Endodermal cell (in vitro differentiated cells): Measurements from ENCODE around the gene PUS10. TPM values are rescaled to one million over a fixed set of nuclear protein-coding genes. Genes with fewer than 3 reads are reported as not detected.
"Not testable (repeated sequence)": the region's sequence is repeated elsewhere in the genome, so short reads cannot be mapped to it uniquely, and the experiment has no call there.

ENCODE experiments used
- DNase-seq: peaks from one replicate; pipeline ENCODE4 v3.0.0-alpha.2; 2017
- H3K27ac ChIP-seq: 2 replicates; pipeline ENCODE4 v1.5.1; 2013; ENCODE audit warnings: mild to moderate bottlenecking, low read depth, low read length, moderate library complexity
- H3K27me3 ChIP-seq: 2 replicates; pipeline ENCODE4 v1.6.1; 2013; ENCODE audit warnings: mild to moderate bottlenecking, low read length, moderate library complexity; ENCODE audit not compliant: insufficient read depth, control insufficient read depth, poor library complexity, severe bottlenecking
- H3K36me3 ChIP-seq: 2 replicates; pipeline ENCODE4 v1.7.0; 2013; ENCODE audit warnings: mild to moderate bottlenecking, low read length, moderate library complexity; ENCODE audit not compliant: control insufficient read depth, insufficient read depth
- H3K4me1 ChIP-seq: one replicate; pipeline ENCODE4 v1.7.0; 2013; ENCODE audit warnings: low read length; ENCODE audit not compliant: control insufficient read depth, insufficient read depth
- H3K4me3 ChIP-seq: 2 replicates; pipeline ENCODE4 v1.5.1; 2013; ENCODE audit warnings: mild to moderate bottlenecking, low read length, moderate library complexity
- H3K9ac ChIP-seq: 2 replicates; pipeline ENCODE4 v1.6.1; 2013; ENCODE audit warnings: mild to moderate bottlenecking, low read length, moderate library complexity; ENCODE audit not compliant: poor library complexity, severe bottlenecking; ENCODE audit errors: extremely low read depth
- H3K9me3 ChIP-seq: 2 replicates; pipeline ENCODE4 v1.6.1; 2013; ENCODE audit warnings: mild to moderate bottlenecking, low read length, moderate library complexity; ENCODE audit not compliant: control insufficient read depth
- H3K27ac Mint-ChIP-seq: 2 replicates; pipeline ENCODE4 v1.8.0; 2020; ENCODE audit warnings: mixed read lengths
- H3K27me3 Mint-ChIP-seq: 2 replicates; pipeline ENCODE4 v1.8.0; 2021; ENCODE audit warnings: mild to moderate bottlenecking, mixed read lengths; ENCODE audit not compliant: insufficient read depth
- H3K36me3 Mint-ChIP-seq: 2 replicates; pipeline ENCODE4 v1.8.0; 2020; ENCODE audit warnings: low read depth, mixed read lengths
- H3K4me1 Mint-ChIP-seq: 2 replicates; pipeline ENCODE4 v1.8.0; 2020; ENCODE audit warnings: mixed read lengths
- H3K4me3 Mint-ChIP-seq: 2 replicates; pipeline ENCODE4 v1.8.0; 2020; ENCODE audit warnings: mild to moderate bottlenecking, moderate library complexity, mixed read lengths
- H3K9me3 Mint-ChIP-seq: 2 replicates; pipeline ENCODE4 v1.8.0; 2020; ENCODE audit warnings: mild to moderate bottlenecking, mixed read lengths
- WGBS, 2 experiments: methylation state at CpG; one replicate each; pipeline versions ENCODE4 v1.1.5 to v1.1.7; 2013; ENCODE audit warnings: missing lambda C conversion rate in 2 of 2, mixed read lengths in 1 of 2; ENCODE audit not compliant: insufficient coverage in 1 of 2, insufficient read length in 1 of 2; 5-methylcytosine and 5-hydroxymethylcytosine counted together
- total RNA-seq, 2 donors: library from RNA; stranded (reverse); fragmentation: NEBNext Ultra II Directional in 1 of 2; extraction: Animal tissue kit (Norgen Biotek cat#: 25700) in 1 of 2; gene quantifications; 2 replicates in 1 of 2; 3 replicates in 1 of 2; pipeline ENCODE4 v1.2.1, GENCODE V29; 2021
- TF ChIP-seq, protein P1 (sequence below): fragments of 200-600 bp; sonication (generic); conservative IDR thresholded peaks from 2 replicates; pipeline ENCODE4 v1.5.0; 2021; ENCODE audit warnings: antibody characterized with exemption, mild to moderate bottlenecking

The PUS10 gene
- total RNA-seq, 2 donors from 2014 or later, result 3.9 to 6.1 TPM

DNA sequence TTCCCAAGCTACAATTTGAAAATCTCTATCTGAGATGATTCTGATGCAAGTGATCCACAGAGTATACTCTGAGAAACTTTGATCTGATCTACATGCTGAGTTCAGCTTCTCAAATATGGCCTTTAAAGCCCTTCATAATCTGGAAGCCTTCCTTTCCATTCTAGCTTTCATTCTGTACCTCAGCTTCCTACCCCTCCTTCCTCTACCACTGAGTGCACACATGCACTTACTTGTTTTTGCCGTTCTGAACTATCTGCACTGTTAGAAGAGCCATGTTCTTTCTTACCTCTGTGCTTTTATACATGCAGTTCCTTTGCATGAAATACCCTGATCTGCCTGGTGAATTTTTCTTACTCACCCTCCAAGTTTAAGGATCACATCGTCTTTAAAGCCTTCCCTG is 111.7 kb downstream of the PUS10 start:
- H3K9me3 Mint-ChIP-seq, result no peaks in the 10 kb centered on the region
- Histone ChIP-seq H3K36me3 (peaks cover 10% of the 10 kb centered on the region), H3K27me3 (no peaks in the 10 kb centered on the region), H3K27ac (no peak overlapping the region), H3K9me3 (no peaks in the 10 kb centered on the region), H3K4me3 (no peak overlapping the region), H3K9ac (no peak overlapping the region), H3K4me1 (no peaks in the 10 kb centered on the region)
- WGBS, 2 experiments, result 96 to 100% methylated on average over 1 to 2 of the region's 2 CpGs
- no peaks in the 10 kb centered on the region for H3K27me3 Mint-ChIP-seq
- H3K4me1 Mint-ChIP-seq, result no peaks in the 10 kb centered on the region
- DNase-seq, result no peak
- H3K36me3 Mint-ChIP-seq, result peaks cover 24% of the 10 kb centered on the region
- H3K4me3 Mint-ChIP-seq, result no peak overlapping the region
- no peak overlapping the region for H3K27ac Mint-ChIP-seq
- TF ChIP-seq, protein P1, sequence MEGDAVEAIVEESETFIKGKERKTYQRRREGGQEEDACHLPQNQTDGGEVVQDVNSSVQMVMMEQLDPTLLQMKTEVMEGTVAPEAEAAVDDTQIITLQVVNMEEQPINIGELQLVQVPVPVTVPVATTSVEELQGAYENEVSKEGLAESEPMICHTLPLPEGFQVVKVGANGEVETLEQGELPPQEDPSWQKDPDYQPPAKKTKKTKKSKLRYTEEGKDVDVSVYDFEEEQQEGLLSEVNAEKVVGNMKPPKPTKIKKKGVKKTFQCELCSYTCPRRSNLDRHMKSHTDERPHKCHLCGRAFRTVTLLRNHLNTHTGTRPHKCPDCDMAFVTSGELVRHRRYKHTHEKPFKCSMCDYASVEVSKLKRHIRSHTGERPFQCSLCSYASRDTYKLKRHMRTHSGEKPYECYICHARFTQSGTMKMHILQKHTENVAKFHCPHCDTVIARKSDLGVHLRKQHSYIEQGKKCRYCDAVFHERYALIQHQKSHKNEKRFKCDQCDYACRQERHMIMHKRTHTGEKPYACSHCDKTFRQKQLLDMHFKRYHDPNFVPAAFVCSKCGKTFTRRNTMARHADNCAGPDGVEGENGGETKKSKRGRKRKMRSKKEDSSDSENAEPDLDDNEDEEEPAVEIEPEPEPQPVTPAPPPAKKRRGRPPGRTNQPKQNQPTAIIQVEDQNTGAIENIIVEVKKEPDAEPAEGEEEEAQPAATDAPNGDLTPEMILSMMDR, result no peak

DNA sequence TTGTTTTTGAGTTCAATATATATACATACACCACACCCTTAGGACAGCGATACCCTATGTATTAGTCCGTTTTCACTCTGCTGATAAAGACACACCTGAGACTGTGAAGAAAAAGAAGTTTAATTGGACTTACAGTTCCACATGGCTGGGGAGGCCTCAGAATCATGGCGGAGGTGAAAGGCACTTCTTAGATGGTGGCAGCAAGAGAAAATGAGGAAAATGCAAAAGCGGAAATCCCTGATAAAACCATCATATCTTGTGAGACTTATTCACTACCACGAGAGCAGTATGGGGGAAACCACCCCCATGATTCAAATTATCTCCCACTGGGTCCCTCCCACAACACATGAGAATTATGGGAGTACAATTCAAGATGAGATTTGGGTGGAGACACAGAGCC is 112.2 kb downstream of the PUS10 start:
- not testable (repeated sequence) for DNase-seq, H3K27ac Mint-ChIP-seq, H3K9me3 Mint-ChIP-seq, H3K9me3 ChIP-seq, H3K9ac ChIP-seq, H3K4me3 ChIP-seq, H3K27ac ChIP-seq, H3K27me3 ChIP-seq, H3K4me1 Mint-ChIP-seq, H3K4me1 ChIP-seq, H3K4me3 Mint-ChIP-seq, H3K27me3 Mint-ChIP-seq
- peaks cover 11% of the 10 kb centered on the region for H3K36me3 ChIP-seq
- WGBS, 2 experiments, result 93 to 96% methylated on average over 2 to 5 of the region's 5 CpGs
- peaks cover 24% of the 10 kb centered on the region for H3K36me3 Mint-ChIP-seq

DNA sequence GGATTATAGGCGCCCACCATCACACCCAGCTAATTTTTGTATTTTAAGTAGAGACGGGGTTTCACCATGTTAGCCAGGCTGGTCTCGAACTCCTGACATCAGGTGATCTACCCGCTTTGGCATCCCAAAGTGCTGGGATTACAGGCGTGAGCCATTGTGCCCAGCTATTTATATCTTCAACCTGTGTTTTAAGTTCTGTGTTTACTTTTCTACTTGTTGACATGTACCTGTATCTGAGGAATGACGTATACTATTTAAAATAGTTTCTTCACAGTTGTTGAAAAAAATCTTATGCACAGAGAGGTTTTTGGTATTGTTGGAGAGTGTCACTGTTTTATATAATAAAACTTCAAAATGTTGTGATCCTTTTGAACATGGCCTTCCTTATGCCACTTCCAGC is 116.8 kb downstream of the PUS10 start:
- H3K27ac ChIP-seq, H3K9me3 Mint-ChIP-seq, H3K27me3 Mint-ChIP-seq, DNase-seq, H3K4me3 Mint-ChIP-seq, H3K4me1 Mint-ChIP-seq, H3K4me3 ChIP-seq, H3K27ac Mint-ChIP-seq, H3K9me3 ChIP-seq, H3K9ac ChIP-seq, H3K27me3 ChIP-seq, H3K4me1 ChIP-seq: not testable (repeated sequence)
- peaks cover 23% of the 10 kb centered on the region for H3K36me3 ChIP-seq
- peaks cover 31% of the 10 kb centered on the region for H3K36me3 Mint-ChIP-seq
- WGBS, 2 experiments, result 76 to 95% methylated on average over 2 to 6 of the region's 6 CpGs

DNA sequence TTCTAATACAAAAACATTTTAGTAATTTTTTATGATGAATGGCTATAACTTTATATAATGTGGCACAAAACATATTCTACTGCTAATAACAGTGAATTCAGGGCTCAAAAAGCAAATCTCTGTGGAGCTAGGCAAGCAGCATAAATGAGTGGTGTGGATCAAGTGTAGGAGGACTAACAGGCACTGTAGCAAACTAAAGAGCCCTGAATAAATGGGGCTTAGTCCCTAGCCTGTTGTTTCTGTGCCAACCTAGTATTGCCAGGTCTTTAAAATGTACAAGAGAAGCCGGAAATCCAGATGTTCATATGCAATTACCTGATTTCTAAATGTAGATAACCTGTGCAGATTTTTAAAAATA is 118.2 kb downstream of the PUS10 start:
- peaks cover 26% of the 10 kb centered on the region for H3K36me3 Mint-ChIP-seq

More for the DNA sequence above, 118.2 kb downstream of the PUS10 start:
- Histone ChIP-seq H3K4me1 (no peaks in the 10 kb centered on the region), H3K27me3 (no peaks in the 10 kb centered on the region), H3K27ac (no peak overlapping the region), H3K36me3 (peaks cover 30% of the 10 kb centered on the region), H3K4me3 (no peak overlapping the region), H3K9me3 (no peaks in the 10 kb centered on the region), H3K9ac (no peak overlapping the region)
- Mint-ChIP-seq H3K4me1 (no peaks in the 10 kb centered on the region), H3K9me3 (no peaks in the 10 kb centered on the region), H3K4me3 (no peak overlapping the region), H3K27ac (no peak overlapping the region), H3K27me3 (no peaks in the 10 kb centered on the region)
- no peak for DNase-seq
- WGBS, 2 experiments, result 96 to 100% methylated on average over 1 of the region's 1 CpG
- TF ChIP-seq, protein P1, result no peak
